ENCODE results near the gene HPDL.

DNA sequence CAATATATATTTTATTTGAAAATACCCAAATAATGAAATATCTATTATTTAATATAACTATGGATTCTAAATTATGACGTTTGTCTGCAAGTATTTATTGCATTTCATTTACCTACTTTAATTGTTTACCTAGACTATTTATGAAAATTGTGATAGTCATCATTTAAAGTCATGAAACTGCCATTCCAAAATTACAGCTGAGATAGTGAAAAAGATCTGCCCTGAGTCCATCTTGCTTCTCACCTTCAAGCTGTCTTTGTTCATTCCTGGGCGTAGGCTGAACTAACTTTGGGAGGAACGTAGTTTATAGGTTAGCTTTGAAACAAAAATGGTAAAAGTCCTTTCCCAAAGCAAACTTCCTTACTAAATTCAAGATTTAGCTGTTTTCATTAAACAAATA lies 12.4 kb upstream of the HPDL start:
- TF ChIP-seq, protein P1, sequence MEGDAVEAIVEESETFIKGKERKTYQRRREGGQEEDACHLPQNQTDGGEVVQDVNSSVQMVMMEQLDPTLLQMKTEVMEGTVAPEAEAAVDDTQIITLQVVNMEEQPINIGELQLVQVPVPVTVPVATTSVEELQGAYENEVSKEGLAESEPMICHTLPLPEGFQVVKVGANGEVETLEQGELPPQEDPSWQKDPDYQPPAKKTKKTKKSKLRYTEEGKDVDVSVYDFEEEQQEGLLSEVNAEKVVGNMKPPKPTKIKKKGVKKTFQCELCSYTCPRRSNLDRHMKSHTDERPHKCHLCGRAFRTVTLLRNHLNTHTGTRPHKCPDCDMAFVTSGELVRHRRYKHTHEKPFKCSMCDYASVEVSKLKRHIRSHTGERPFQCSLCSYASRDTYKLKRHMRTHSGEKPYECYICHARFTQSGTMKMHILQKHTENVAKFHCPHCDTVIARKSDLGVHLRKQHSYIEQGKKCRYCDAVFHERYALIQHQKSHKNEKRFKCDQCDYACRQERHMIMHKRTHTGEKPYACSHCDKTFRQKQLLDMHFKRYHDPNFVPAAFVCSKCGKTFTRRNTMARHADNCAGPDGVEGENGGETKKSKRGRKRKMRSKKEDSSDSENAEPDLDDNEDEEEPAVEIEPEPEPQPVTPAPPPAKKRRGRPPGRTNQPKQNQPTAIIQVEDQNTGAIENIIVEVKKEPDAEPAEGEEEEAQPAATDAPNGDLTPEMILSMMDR (IDR thresholded peaks at IDR 0.05; ENCODE audit: insufficient read depth, low read depth, low read length): no peak
- no peak for TF ChIP-seq EZH2 (IDR thresholded peaks at IDR 0.05; ENCODE audit: insufficient read depth, low read length)

Measured in astrocyte (in vitro differentiated cells and primary cell).